Testis (tissue), 2 donors: ENCODE results near the gene MAP2K3.

Source experiments
- CTCF ChIP-seq, 3 experiments: fragments of 450-650 bp in 2 of 3; fragments of 200-600 bp in 1 of 3; sonication (generic) in 1 of 3; IDR thresholded peaks; one replicate each; pipeline ENCODE4 v1.5.1; 2016 to 2019; ENCODE audit warnings: antibody characterized with exemption in 3 of 3, mild to moderate bottlenecking in 2 of 3, moderate library complexity in 1 of 3
- POLR2A ChIP-seq: fragments of 450-650 bp; IDR thresholded peaks from one replicate; pipeline ENCODE4 v1.6.1; 2017; ENCODE audit warnings: antibody characterized with exemption, mild to moderate bottlenecking, moderate library complexity

DNA sequence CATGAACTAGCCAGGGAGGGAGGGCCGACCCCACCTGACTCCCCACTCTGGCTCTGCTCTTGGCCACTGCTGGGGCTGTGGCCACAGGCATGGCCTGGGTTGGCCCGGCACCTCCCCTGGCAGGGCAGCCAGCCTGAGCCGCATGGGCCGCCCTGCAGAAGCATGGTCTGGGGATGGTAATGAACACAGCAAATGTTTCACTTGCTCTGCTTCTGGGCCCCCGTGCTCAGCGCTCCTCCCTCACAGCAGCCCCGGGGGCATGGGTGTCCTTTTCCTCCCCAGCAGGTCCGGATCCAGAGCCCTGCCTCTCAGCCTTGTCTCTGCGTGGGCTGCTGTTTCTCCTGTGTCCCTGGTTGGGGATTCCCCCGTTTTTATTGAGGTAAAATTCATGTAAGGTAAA is 60.7 kb downstream of the MAP2K3 start:
- no peak for TF ChIP-seq CTCF (IDR thresholded peaks at IDR 0.05)
- no peak for TF ChIP-seq POLR2A
